GM12873 (cell line): ENCODE data around the gene KRTAP10-2.

Source experiments
- TF ChIP-seq, protein P1 (sequence below): IDR thresholded peaks from 2 replicates; pipeline ENCODE4 v1.5.1; 2012; ENCODE audit warnings: low read depth, mild to moderate bottlenecking, moderate library complexity, low read length, control low read depth; ENCODE audit not compliant: insufficient read depth; ENCODE audit errors: missing control alignments

Gene KRTAP10-2

GRCh38 chr21:44520326-44521300 is 30.7 kb downstream of the KRTAP10-2 start:
- TF ChIP-seq, protein P1, sequence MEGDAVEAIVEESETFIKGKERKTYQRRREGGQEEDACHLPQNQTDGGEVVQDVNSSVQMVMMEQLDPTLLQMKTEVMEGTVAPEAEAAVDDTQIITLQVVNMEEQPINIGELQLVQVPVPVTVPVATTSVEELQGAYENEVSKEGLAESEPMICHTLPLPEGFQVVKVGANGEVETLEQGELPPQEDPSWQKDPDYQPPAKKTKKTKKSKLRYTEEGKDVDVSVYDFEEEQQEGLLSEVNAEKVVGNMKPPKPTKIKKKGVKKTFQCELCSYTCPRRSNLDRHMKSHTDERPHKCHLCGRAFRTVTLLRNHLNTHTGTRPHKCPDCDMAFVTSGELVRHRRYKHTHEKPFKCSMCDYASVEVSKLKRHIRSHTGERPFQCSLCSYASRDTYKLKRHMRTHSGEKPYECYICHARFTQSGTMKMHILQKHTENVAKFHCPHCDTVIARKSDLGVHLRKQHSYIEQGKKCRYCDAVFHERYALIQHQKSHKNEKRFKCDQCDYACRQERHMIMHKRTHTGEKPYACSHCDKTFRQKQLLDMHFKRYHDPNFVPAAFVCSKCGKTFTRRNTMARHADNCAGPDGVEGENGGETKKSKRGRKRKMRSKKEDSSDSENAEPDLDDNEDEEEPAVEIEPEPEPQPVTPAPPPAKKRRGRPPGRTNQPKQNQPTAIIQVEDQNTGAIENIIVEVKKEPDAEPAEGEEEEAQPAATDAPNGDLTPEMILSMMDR, result no peak

DNA sequence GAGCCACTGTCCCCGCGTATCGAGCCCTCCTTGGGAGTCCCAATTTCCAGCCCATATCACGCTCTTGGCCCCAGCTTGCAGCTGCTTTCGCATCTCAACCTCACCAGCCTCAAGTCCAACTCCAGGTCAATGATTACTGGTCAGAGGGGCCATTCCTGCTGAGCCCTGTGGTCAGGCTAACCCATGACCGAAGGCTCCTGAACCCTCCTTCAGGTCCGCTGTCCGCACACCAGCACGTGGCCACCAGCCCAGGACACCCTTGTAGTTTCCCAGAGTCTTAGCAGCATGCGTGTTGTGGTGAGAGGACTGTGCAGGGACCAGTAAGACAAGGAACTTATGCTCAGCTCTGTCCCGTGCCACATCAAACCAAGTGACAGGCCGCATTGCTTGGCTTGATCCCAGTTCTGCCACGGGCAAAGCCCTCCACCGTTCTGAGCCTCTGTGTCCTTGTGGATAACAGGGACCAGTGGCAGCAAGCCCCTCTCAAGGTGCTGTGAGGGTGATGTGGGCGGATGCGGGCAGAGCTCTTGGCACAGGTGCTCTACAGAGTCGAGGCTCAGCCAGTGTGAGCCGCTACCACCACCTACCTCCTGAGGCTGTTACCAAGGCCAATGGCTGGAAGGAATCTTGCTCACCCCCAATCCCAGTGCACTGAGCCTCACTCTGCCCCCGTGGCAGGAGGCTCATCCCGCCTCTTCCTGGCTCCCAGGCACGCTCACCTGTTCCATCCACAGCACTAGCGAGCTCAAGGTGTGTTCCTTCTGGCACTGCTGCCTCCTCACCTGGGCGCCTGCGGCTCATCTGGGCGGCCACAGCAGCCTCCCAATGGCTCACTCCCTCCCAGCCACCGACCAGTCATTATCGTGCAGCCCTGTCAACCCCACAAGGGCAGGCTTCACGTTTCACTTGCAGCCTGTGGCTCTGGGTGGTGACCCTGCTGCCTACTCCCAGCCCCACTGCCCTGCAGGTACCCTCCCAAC is 31.7 kb downstream of the KRTAP10-2 start:
- TF ChIP-seq, protein P1, result no peak

- TF ChIP-seq, protein P1, result no peak
These were observed 32.6 kb downstream of the KRTAP10-2 start for GRCh38 chr21:44518686-44519085.

DNA sequence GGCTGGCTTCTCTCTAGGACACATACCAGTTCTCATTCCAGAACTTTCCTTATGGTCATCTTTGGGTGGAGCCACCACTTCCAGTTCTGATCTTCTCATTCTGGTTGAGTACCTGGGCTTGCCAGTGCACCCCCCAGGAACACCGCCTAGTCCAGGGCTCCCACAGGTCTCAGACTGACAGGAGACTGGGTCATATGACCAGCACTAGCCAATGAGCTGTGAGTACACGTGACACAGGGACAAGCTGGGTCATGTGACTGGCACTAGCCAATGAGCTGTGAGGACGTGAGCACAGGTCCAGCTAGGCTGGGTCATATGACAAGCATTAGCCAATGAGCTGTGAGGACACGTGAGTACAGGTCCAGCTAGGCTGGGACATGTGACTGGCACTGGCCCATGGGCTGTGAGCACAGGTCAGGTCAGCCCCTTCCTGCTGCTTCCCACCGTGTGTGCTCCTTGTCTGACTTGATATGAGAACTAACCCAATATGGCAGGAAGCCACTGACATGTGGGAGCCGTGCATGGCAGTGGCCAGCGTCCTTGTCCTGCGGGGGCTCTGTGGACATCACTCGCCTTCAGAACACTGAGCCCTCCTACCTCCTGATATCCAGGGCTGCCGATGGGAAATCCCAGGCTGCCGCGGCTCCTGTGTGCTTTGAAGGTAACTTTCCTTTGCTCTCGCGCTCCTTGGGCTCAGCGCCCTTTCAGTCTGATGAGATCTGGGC is 34.0 kb downstream of the KRTAP10-2 start:
- TF ChIP-seq, protein P1, result no peak

GRCh38 chr21:44516828-44517174 is 34.5 kb downstream of the KRTAP10-2 start:
- TF ChIP-seq, protein P1, result no peak

DNA sequence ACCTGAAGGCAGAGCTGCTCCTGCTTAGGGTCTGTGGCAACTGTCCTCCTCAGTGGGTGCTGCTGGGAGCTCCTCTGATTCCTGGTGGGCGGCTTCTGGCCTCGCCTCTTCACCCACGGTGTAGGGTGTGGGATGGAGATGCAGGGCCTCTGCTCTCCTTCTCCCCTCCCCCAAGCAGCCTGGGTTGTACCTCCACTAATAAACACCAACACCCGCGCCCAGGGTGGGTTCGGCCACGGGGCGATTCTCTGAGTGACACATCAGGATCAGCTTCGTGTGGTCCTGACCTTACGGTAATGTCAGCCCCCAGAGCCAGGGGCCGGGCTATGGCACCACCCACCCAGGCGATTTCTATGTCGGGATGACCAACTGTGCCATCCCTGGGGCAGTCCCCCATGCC is 35.0 kb downstream of the KRTAP10-2 start:
- TF ChIP-seq, protein P1, result no peak
